Activated CD4-positive, alpha-beta T cell treated with anti-CD3 and anti-CD28 coated beads for 36 hours (primary cell): Measurements from ENCODE around the gene OSGIN1. TPM values are rescaled to one million over a fixed set of nuclear protein-coding genes. Genes with fewer than 3 reads are reported as not detected.
"Not testable (repeated sequence)": the region's sequence is repeated elsewhere in the genome, so short reads cannot be mapped to it uniquely, and the experiment has no call there.

Experiments used
- ATAC-seq: fragments of 200-7000 bp; cut with Tn5 transposase; one replicate; pipeline ENCODE4 v1.10.0; 2021; ENCODE audit warnings: mild to moderate bottlenecking, moderate library complexity
- CTCF ChIA-PET: fragments of 350-600 bp; sonication (Branson Sonifier 250); formaldehyde crosslinking; loops from one replicate; lab custom pipeline; 2021; ENCODE audit warnings: antibody characterized with exemption; lab: Charles Lee
- POLR2A ChIA-PET: fragments of 350-600 bp; sonication (Branson Sonifier 250); formaldehyde crosslinking; loops from one replicate; lab custom pipeline; 2021; ENCODE audit warnings: antibody characterized with exemption, inconsistent platforms; lab: Charles Lee
- DNase-seq: peaks from one replicate; pipeline ENCODE4 v3.0.0-alpha.2; 2020
- H3K27ac Mint-ChIP-seq: one replicate; pipeline ENCODE4 v1.8.0; 2021; ENCODE audit warnings: mixed read lengths
- H3K27me3 Mint-ChIP-seq: one replicate; pipeline ENCODE4 v1.8.0; 2021; ENCODE audit warnings: mixed read lengths
- H3K36me3 Mint-ChIP-seq: one replicate; pipeline ENCODE4 v1.8.0; 2021; ENCODE audit warnings: low read depth, mixed read lengths
- H3K4me1 Mint-ChIP-seq: one replicate; pipeline ENCODE4 v1.8.0; 2021; ENCODE audit warnings: mixed read lengths
- H3K4me3 Mint-ChIP-seq: one replicate; pipeline ENCODE4 v1.8.0; 2021; ENCODE audit warnings: mild to moderate bottlenecking, moderate library complexity, mixed read lengths
- H3K9me3 Mint-ChIP-seq: one replicate; pipeline ENCODE4 v1.8.0; 2021; ENCODE audit warnings: low read depth, mixed read lengths
- intact Hi-C, 2 experiments: fragments of 100-400 bp; cut with DNase I in 1 of 2; cut with micrococcal nuclease in 1 of 2; formaldehyde crosslinking; loops; one replicate each; pipeline versions ENCODE4 v1.14.2 to v1.15.1; 2022 to 2024; cut with DNase I, micrococcal nuclease
- total RNA-seq, 2 experiments: library from RNA; stranded (reverse); gene quantifications; one replicate each; pipeline ENCODE4 v1.2.3, GENCODE V29; 2021

The OSGIN1 gene
- total RNA-seq, 2 experiments from 2014 or later = 0.75 to 1.0 TPM

GRCh38 chr16:83945587-83945986, 7.5 kb upstream of the OSGIN1 start:
- Mint-ChIP-seq H3K36me3 (no peaks in the 10 kb centered on the region), H3K4me3 (no peak overlapping the region), H3K27me3 (no peaks in the 10 kb centered on the region), H3K27ac (no peak overlapping the region), H3K4me1 (no peaks in the 10 kb centered on the region), H3K9me3 (no peaks in the 10 kb centered on the region)
- DNase-seq = no peak
- CTCF ChIA-PET = no interaction called here
- ATAC-seq = no peak
- intact Hi-C loops = no loop called here
- POLR2A ChIA-PET = no interaction called here

- CTCF ChIA-PET = no interaction called here
- ATAC-seq (no peak), DNase-seq (no peak)
- no peaks in the 10 kb centered on the region for H3K9me3 Mint-ChIP-seq
- H3K4me3 Mint-ChIP-seq = no peak overlapping the region
- no peak overlapping the region for H3K27ac Mint-ChIP-seq
- H3K36me3 Mint-ChIP-seq = no peaks in the 10 kb centered on the region
- H3K27me3 Mint-ChIP-seq = no peaks in the 10 kb centered on the region
- no peaks in the 10 kb centered on the region for H3K4me1 Mint-ChIP-seq
- POLR2A ChIA-PET = no interaction called here
- intact Hi-C loops = no loop called here
Observed at GRCh38 chr16:83946154-83946780, 6.8 kb upstream of the OSGIN1 start.

GRCh38 chr16:83946781-83947566, 6.1 kb upstream of the OSGIN1 start:
- no peaks in the 10 kb centered on the region for H3K4me1 Mint-ChIP-seq
- H3K9me3 Mint-ChIP-seq = no peaks in the 10 kb centered on the region
- DNase-seq (no peak), ATAC-seq (no peak)
- H3K4me3 Mint-ChIP-seq = no peak overlapping the region
- ChIA-PET POLR2A (no interaction called here), CTCF (interaction anchor here (0.9 to 1.3 kb wide), 3 partner anchors 24 to 240 kb away, joined by 3 to 5 read pairs (median 3); partner anchors contain the start of gene TAF1C)
- intact Hi-C loops = no loop called here
- no peak overlapping the region for H3K27ac Mint-ChIP-seq
- H3K36me3 Mint-ChIP-seq = no peaks in the 10 kb centered on the region
- H3K27me3 Mint-ChIP-seq = no peaks in the 10 kb centered on the region

GRCh38 chr16:83947642-83948234, 5.3 kb upstream of the OSGIN1 start:
- Mint-ChIP-seq H3K4me1 (peaks cover 5% of the 10 kb centered on the region), H3K27ac (no peak overlapping the region), H3K36me3 (no peaks in the 10 kb centered on the region), H3K4me3 (no peak overlapping the region), H3K9me3 (no peaks in the 10 kb centered on the region), H3K27me3 (no peaks in the 10 kb centered on the region)
- DNase-seq (no peak), ATAC-seq (no peak)
- ChIA-PET POLR2A (no interaction called here), CTCF (interaction anchor here (0.9 to 1.3 kb wide), 3 partner anchors 24 to 239 kb away, joined by 3 to 5 read pairs (median 3); partner anchors contain the start of gene TAF1C)
- intact Hi-C loops = no loop called here

GRCh38 chr16:83948914-83949723, 3.9 kb upstream of the OSGIN1 start:
- Mint-ChIP-seq H3K9me3 (no peaks in the 10 kb centered on the region), H3K27ac (no peak overlapping the region), H3K36me3 (no peaks in the 10 kb centered on the region), H3K4me3 (no peak overlapping the region), H3K4me1 (peaks cover 15% of the 10 kb centered on the region), H3K27me3 (peaks cover 3% of the 10 kb centered on the region)
- POLR2A ChIA-PET = no interaction called here
- CTCF ChIA-PET = no interaction called here
- intact Hi-C loops = no loop called here
- ATAC-seq (no peak), DNase-seq (no peak)

- no peak overlapping the region for H3K4me3 Mint-ChIP-seq
- ChIA-PET POLR2A (no interaction called here), CTCF (no interaction called here)
- no peaks in the 10 kb centered on the region for H3K36me3 Mint-ChIP-seq
- DNase-seq (no peak), ATAC-seq (no peak)
- intact Hi-C loops = loop anchor here in 1 of 2 experiments (10.0 kb wide), 1 partner anchor 555 kb away; the partner anchor contains the start of gene MEAK7
- H3K27me3 Mint-ChIP-seq = peaks cover 7% of the 10 kb centered on the region
- no peak overlapping the region for H3K27ac Mint-ChIP-seq
- H3K4me1 Mint-ChIP-seq = peaks cover 19% of the 10 kb centered on the region
- H3K9me3 Mint-ChIP-seq = no peaks in the 10 kb centered on the region
Observed at GRCh38 chr16:83949724-83950001, 3.4 kb upstream of the OSGIN1 start.

- CTCF ChIA-PET, POLR2A ChIA-PET, DNase-seq, H3K27ac Mint-ChIP-seq, H3K4me3 Mint-ChIP-seq, H3K36me3 Mint-ChIP-seq, ATAC-seq, H3K9me3 Mint-ChIP-seq: not testable (repeated sequence)
- Mint-ChIP-seq H3K4me1 (peaks cover 19% of the 10 kb centered on the region), H3K27me3 (peaks cover 14% of the 10 kb centered on the region)
- intact Hi-C loops = loop anchor here in 1 of 2 experiments (10.0 kb wide), 1 partner anchor 554 kb away; the partner anchor contains the start of gene MEAK7
Observed at GRCh38 chr16:83950862-83951399, 2.1 kb upstream of the OSGIN1 start.

GRCh38 chr16:83951544-83951943, 1.5 kb upstream of the OSGIN1 start:
- H3K4me3 Mint-ChIP-seq = no peak overlapping the region
- peaks cover 19% of the 10 kb centered on the region for H3K4me1 Mint-ChIP-seq
- H3K36me3 Mint-ChIP-seq = no peaks in the 10 kb centered on the region
- CTCF ChIA-PET = no interaction called here
- no peak for DNase-seq
- H3K9me3 Mint-ChIP-seq = no peaks in the 10 kb centered on the region
- no peak overlapping the region for H3K27ac Mint-ChIP-seq
- no peak for ATAC-seq
- intact Hi-C loops = loop anchor here in 1 of 2 experiments (10.0 kb wide), 1 partner anchor 553 kb away; the partner anchor contains the start of gene MEAK7
- POLR2A ChIA-PET = interaction anchor here (0.6 kb wide), 1 partner anchor 150 kb away, joined by 3 read pairs; no protein-coding TSS in a partner anchor
- peaks cover 16% of the 10 kb centered on the region for H3K27me3 Mint-ChIP-seq

GRCh38 chr16:83952587-83952939, 477 bp upstream of the OSGIN1 start:
- CTCF ChIA-PET = interaction anchor here (2.0 kb wide), 1 partner anchor 106 kb away, joined by 11 read pairs; no protein-coding TSS in a partner anchor
- peaks cover 19% of the 10 kb centered on the region for H3K4me1 Mint-ChIP-seq
- ATAC-seq = no peak
- H3K9me3 Mint-ChIP-seq = no peaks in the 10 kb centered on the region
- DNase-seq = no peak
- H3K36me3 Mint-ChIP-seq = no peaks in the 10 kb centered on the region
- H3K27me3 Mint-ChIP-seq = peaks cover 16% of the 10 kb centered on the region
- POLR2A ChIA-PET = no interaction called here
- peak overlapping the region; percentile 55 for H3K27ac Mint-ChIP-seq
- H3K4me3 Mint-ChIP-seq = peak overlapping the region; percentile 66
- intact Hi-C loops = loop anchor here (2.0 to 10.0 kb wide), 2 partner anchors 234 to 552 kb away; partner anchors contain the start of genes MEAK7 (in 1 of the 2) and TAF1C (in 1 of the 2)

GRCh38 chr16:83953796-83954576, 946 bp downstream of the OSGIN1 start:
- CTCF ChIA-PET = interaction anchor here (0.5 to 2.0 kb wide), 18 partner anchors 10 to 668 kb away, joined by 3 to 21 read pairs (median 5); partner anchors contain the start of genes HSBP1 and TAF1C
- no peaks in the 10 kb centered on the region for H3K9me3 Mint-ChIP-seq
- DNase-seq (peak; percentile 33), ATAC-seq (peak; percentile 37)
- peak overlapping the region; percentile 66 for H3K4me3 Mint-ChIP-seq
- no peak overlapping the region for H3K27ac Mint-ChIP-seq
- H3K36me3 Mint-ChIP-seq = no peaks in the 10 kb centered on the region
- H3K4me1 Mint-ChIP-seq = peaks cover 19% of the 10 kb centered on the region
- peaks cover 16% of the 10 kb centered on the region for H3K27me3 Mint-ChIP-seq
- intact Hi-C loops = loop anchor here (1.0 to 10.0 kb wide), 7 partner anchors 55 to 551 kb away; partner anchors contain the start of genes MEAK7 (in 2 of the 2), DNAAF1 (in 1 of the 2), HSBP1 (in 1 of the 2) and HSDL1 (in 1 of the 2)
- POLR2A ChIA-PET = no interaction called here
